Inferior parietal cortex (tissue), 1 donor: ENCODE results near the gene TFAP2E.

Experiments
- DNase-seq: peaks from one replicate; pipeline ENCODE4 v3.0.0-alpha.2; 2016; ENCODE audit errors: extremely low spot score

TFAP2E gene

DNA sequence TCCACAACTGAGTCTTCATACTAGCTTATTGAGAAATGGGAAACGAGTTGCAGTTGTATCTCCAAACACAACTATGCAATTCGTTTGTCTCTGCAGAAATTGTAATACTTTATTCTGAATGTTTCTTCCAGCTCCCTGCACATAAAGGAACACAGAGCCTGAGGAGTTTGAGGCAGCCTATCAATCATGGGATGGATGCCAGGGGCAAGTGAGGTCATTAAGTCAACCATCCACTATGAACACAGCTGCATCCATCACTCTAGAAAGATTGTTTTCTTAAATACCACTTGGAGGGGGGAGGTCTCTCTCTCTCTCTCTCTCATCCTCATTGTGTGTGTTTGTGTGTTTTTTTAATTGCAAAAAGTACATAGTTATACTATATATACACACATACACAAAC is 71.1 kb downstream of the TFAP2E start:
- no peak for DNase-seq
